H9 (cell line): ENCODE measurements around the gene OR5AN1. TPM values are rescaled to one million over a fixed set of nuclear protein-coding genes. Genes with fewer than 3 reads are reported as not detected.

Experiments used
- DNase-seq: peaks from one replicate; pipeline ENCODE4 v3.0.0-alpha.2; 2017
- H2AFZ ChIP-seq: one replicate; pipeline ENCODE4 v1.6.1; 2013; ENCODE audit warnings: mild to moderate bottlenecking, low read length, control low read depth, moderate library complexity
- H2AK5ac ChIP-seq: 2 replicates; pipeline ENCODE4 v1.6.1; 2013; ENCODE audit warnings: low read length, control low read depth, mixed read lengths; ENCODE audit not compliant: insufficient read length
- H2BK120ac ChIP-seq: one replicate; pipeline ENCODE4 v1.6.1; 2013; ENCODE audit warnings: low read depth, mild to moderate bottlenecking, low read length, control low read depth, inconsistent platforms; ENCODE audit not compliant: poor library complexity, severe bottlenecking
- H2BK12ac ChIP-seq: 2 replicates; pipeline ENCODE4 v1.6.1; 2013; ENCODE audit warnings: low read length, control low read depth, mixed read lengths, low read depth; ENCODE audit not compliant: insufficient read length
- H2BK15ac ChIP-seq: 2 replicates; pipeline ENCODE4 v1.6.1; 2013; ENCODE audit warnings: low read depth, low read length, control low read depth
- H2BK20ac ChIP-seq: one replicate; pipeline ENCODE4 v1.6.1; 2013; ENCODE audit warnings: low read depth, mild to moderate bottlenecking, low read length, control low read depth, inconsistent platforms; ENCODE audit not compliant: poor library complexity, severe bottlenecking
- H2BK5ac ChIP-seq: 2 replicates; pipeline ENCODE4 v1.6.1; 2013; ENCODE audit warnings: low read length, control low read depth, mixed read lengths; ENCODE audit not compliant: insufficient read length
- H3K14ac ChIP-seq: 2 replicates; pipeline ENCODE4 v1.6.1; 2013; ENCODE audit warnings: low read length, control low read depth; ENCODE audit not compliant: insufficient read depth
- H3K18ac ChIP-seq: 2 replicates; pipeline ENCODE4 v1.6.1; 2013; ENCODE audit warnings: low read depth, mild to moderate bottlenecking, mixed read lengths, low read length, control low read depth; ENCODE audit not compliant: insufficient read length
- H3K23ac ChIP-seq: 2 replicates; pipeline ENCODE4 v1.6.1; 2013; ENCODE audit warnings: low read length, control low read depth, mixed read lengths, low read depth; ENCODE audit not compliant: insufficient read length
- H3K23me2 ChIP-seq: 2 replicates; pipeline ENCODE4 v1.6.1; 2013; ENCODE audit warnings: low read depth, mild to moderate bottlenecking, mixed read lengths, low read length, control low read depth; ENCODE audit not compliant: insufficient read length, poor library complexity, severe bottlenecking
- H3K27ac ChIP-seq: 2 replicates; pipeline ENCODE4 v1.5.1; 2013; ENCODE audit warnings: low read length, control low read depth, mixed read lengths, low read depth; ENCODE audit not compliant: insufficient read length
- H3K27me3 ChIP-seq: 2 replicates; pipeline ENCODE4 v1.6.1; 2013; ENCODE audit warnings: low read length, control low read depth, inconsistent platforms; ENCODE audit not compliant: insufficient read depth
- H3K4ac ChIP-seq: 2 replicates; pipeline ENCODE4 v1.6.1; 2013; ENCODE audit warnings: low read depth, mild to moderate bottlenecking, control low read depth, inconsistent platforms, low read length, moderate library complexity
- H3K4me1 ChIP-seq: 2 replicates; pipeline ENCODE4 v1.6.1; 2013; ENCODE audit warnings: low read length, control low read depth, inconsistent platforms; ENCODE audit not compliant: insufficient read depth
- H3K4me2 ChIP-seq: 2 replicates; pipeline ENCODE4 v1.6.1; 2013; ENCODE audit warnings: low read length, control low read depth, mixed read lengths; ENCODE audit not compliant: insufficient read length, insufficient read depth
- H3K56ac ChIP-seq: 2 replicates; pipeline ENCODE4 v1.6.1; 2013; ENCODE audit warnings: low read depth, mild to moderate bottlenecking, mixed read lengths, low read length, control low read depth; ENCODE audit not compliant: insufficient read length
- H3K79me1 ChIP-seq: 2 replicates; pipeline ENCODE4 v1.6.1; 2013; ENCODE audit warnings: low read depth, mild to moderate bottlenecking, moderate library complexity, low read length, control low read depth, inconsistent platforms; ENCODE audit not compliant: insufficient read depth, poor library complexity, severe bottlenecking
- H3K79me2 ChIP-seq: 2 replicates; pipeline ENCODE4 v1.6.1; 2013; ENCODE audit warnings: low read length, control low read depth, inconsistent platforms; ENCODE audit not compliant: insufficient read depth
- H3K9ac ChIP-seq: 2 replicates; pipeline ENCODE4 v1.6.1; 2013; ENCODE audit warnings: low read length, control low read depth, mixed read lengths; ENCODE audit not compliant: insufficient read length; ENCODE audit errors: extremely low read depth
- H3K9me3 ChIP-seq: one replicate; pipeline ENCODE4 v1.6.1; 2013; ENCODE audit warnings: low read depth, low read length, inconsistent platforms; ENCODE audit not compliant: control insufficient read depth
- H3T11ph ChIP-seq: one replicate; pipeline ENCODE4 v1.6.1; 2013; ENCODE audit warnings: mild to moderate bottlenecking, low read length, control low read depth, inconsistent platforms
- H4K20me1 ChIP-seq: one replicate; pipeline ENCODE4 v1.6.1; 2013; ENCODE audit not compliant: control insufficient read depth, insufficient read length, insufficient read depth
- H4K5ac ChIP-seq: 2 replicates; pipeline ENCODE4 v1.6.1; 2013; ENCODE audit warnings: low read depth, mild to moderate bottlenecking, mixed read lengths, low read length, control low read depth; ENCODE audit not compliant: insufficient read length
- H4K8ac ChIP-seq: replicated peaks from 2 replicates; pipeline ENCODE4 v1.6.1; 2013; ENCODE audit warnings: low read length, control low read depth, mixed read lengths, low read depth; ENCODE audit not compliant: insufficient read length
- H4K91ac ChIP-seq: 2 replicates; pipeline ENCODE4 v1.6.1; 2013; ENCODE audit warnings: low read depth, mild to moderate bottlenecking, moderate library complexity, mixed read lengths, low read length, control low read depth; ENCODE audit not compliant: insufficient read length
- H3K27ac Mint-ChIP-seq, 3 experiments: 2 replicates in 2 of 3; 3 replicates in 1 of 3; pipeline ENCODE4 v1.8.0; 2020 to 2021; ENCODE audit warnings: mixed read lengths in 3 of 3, mild to moderate bottlenecking in 1 of 3, moderate library complexity in 1 of 3
- H3K27me3 Mint-ChIP-seq: 2 replicates; pipeline ENCODE4 v1.8.0; 2021; ENCODE audit warnings: low read depth, mild to moderate bottlenecking, moderate library complexity, mixed read lengths
- H3K36me3 Mint-ChIP-seq, 3 experiments: 2 replicates in 2 of 3; 3 replicates in 1 of 3; pipeline ENCODE4 v1.8.0; 2020 to 2021; ENCODE audit warnings: low read depth in 3 of 3, mixed read lengths in 3 of 3; ENCODE audit not compliant: insufficient read depth in 1 of 3
- H3K4me1 Mint-ChIP-seq, 2 experiments: 2 replicates each; pipeline ENCODE4 v1.8.0; 2020; ENCODE audit warnings: mixed read lengths in 2 of 2
- H3K4me3 Mint-ChIP-seq, 2 experiments: 2 replicates in 1 of 2; 3 replicates in 1 of 2; pipeline ENCODE4 v1.8.0; 2020 to 2021; ENCODE audit warnings: mild to moderate bottlenecking in 2 of 2, mixed read lengths in 2 of 2, moderate library complexity in 1 of 2
- H3K9me3 Mint-ChIP-seq, 2 experiments: 2 replicates in 1 of 2; 3 replicates in 1 of 2; pipeline ENCODE4 v1.8.0; 2020; ENCODE audit warnings: mild to moderate bottlenecking in 2 of 2, mixed read lengths in 2 of 2, moderate library complexity in 1 of 2
- WGBS: extraction: QIAGEN DNeasy Blood & Tissue Kit; methylation state at CpG from one replicate; pipeline ENCODE4 v1.1.7; 2013; ENCODE audit warnings: missing lambda C conversion rate, low lambda C conversion rate, mixed read lengths; ENCODE audit not compliant: insufficient read length; ENCODE audit errors: extremely low coverage; 5-methylcytosine and 5-hydroxymethylcytosine counted together
- total RNA-seq: library from RNA; stranded (reverse); gene quantifications from 2 replicates; pipeline ENCODE4 v1.2.1, GENCODE V29; 2021
- TF ChIP-seq, protein P1 (sequence below): fragments of 200-600 bp; sonication (generic); conservative IDR thresholded peaks from 3 replicates; pipeline ENCODE4 v1.8.0; 2021; ENCODE audit warnings: antibody characterized with exemption, mild to moderate bottlenecking

OR5AN1 gene
- total RNA-seq, 1 experiment from 2014 or later = not detected

DNA sequence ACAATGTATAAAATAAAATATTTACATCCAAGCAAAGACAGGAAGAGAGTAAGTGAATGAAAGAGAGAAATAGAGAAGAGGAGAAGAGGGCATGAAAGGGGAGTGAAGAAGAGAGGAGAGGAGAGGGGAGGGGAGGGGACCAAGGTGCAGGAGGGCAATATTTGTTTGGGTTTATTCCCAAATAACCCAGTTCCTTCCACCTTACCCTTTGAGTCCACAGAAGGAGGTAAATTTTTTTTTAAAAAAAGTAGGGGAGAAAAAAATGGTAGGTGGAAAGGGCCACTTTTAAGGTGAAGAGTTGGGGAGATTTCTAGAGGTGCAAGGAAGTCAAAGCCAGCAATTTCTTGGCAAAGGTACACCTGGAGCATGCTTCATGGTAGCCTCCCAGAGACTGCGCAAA lies 2.1 kb upstream of the OR5AN1 start:
- Histone ChIP-seq H3K79me2 (no peaks in the 10 kb centered on the region), H3K23ac (no peak overlapping the region), H4K20me1 (no peaks in the 10 kb centered on the region), H3K9me3 (peaks cover under 1% of the 10 kb centered on the region), H2AK5ac (no peak overlapping the region), H3K27me3 (no peaks in the 10 kb centered on the region), H2BK12ac (no peak overlapping the region), H3K4me2 (no peak overlapping the region), H3K23me2 (no peaks in the 10 kb centered on the region), H4K91ac (no peak overlapping the region), H3K79me1 (no peaks in the 10 kb centered on the region), H3K56ac (no peak overlapping the region), H2AFZ (no peak overlapping the region), H3K4me1 (no peaks in the 10 kb centered on the region), H4K8ac (no peak overlapping the region), H2BK20ac (no peak overlapping the region), H3K14ac (no peak overlapping the region), H2BK120ac (no peak overlapping the region), H3K27ac (no peak overlapping the region), H3K18ac (no peak overlapping the region), H2BK5ac (no peak overlapping the region), H3K9ac (no peak overlapping the region), H3K4ac (no peak overlapping the region), H2BK15ac (no peak overlapping the region), H4K5ac (no peak overlapping the region), H3T11ph (no peak overlapping the region)
- no CpG with 5 or more reads among the region's 1 CpG for WGBS
- no peaks in the 10 kb centered on the region for H3K4me1 Mint-ChIP-seq
- TF ChIP-seq, protein P1, sequence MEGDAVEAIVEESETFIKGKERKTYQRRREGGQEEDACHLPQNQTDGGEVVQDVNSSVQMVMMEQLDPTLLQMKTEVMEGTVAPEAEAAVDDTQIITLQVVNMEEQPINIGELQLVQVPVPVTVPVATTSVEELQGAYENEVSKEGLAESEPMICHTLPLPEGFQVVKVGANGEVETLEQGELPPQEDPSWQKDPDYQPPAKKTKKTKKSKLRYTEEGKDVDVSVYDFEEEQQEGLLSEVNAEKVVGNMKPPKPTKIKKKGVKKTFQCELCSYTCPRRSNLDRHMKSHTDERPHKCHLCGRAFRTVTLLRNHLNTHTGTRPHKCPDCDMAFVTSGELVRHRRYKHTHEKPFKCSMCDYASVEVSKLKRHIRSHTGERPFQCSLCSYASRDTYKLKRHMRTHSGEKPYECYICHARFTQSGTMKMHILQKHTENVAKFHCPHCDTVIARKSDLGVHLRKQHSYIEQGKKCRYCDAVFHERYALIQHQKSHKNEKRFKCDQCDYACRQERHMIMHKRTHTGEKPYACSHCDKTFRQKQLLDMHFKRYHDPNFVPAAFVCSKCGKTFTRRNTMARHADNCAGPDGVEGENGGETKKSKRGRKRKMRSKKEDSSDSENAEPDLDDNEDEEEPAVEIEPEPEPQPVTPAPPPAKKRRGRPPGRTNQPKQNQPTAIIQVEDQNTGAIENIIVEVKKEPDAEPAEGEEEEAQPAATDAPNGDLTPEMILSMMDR = no peak
- H3K9me3 Mint-ChIP-seq = peaks cover 14 to 79% of the 10 kb centered on the region in 2 experiments
- H3K27ac Mint-ChIP-seq = no peak overlapping the region
- no peak overlapping the region for H3K4me3 Mint-ChIP-seq
- H3K27me3 Mint-ChIP-seq = no peaks in the 10 kb centered on the region
- peaks cover 0 to 12% (median 4%) of the 10 kb centered on the region in 3 experiments; a peak in 3 of 7 replicates for H3K36me3 Mint-ChIP-seq
- no peak for DNase-seq
